MCF 10A (cell line): ENCODE data around the gene KRT6B. TPM values are rescaled to one million over a fixed set of nuclear protein-coding genes. Genes with fewer than 3 reads are reported as not detected.
A peak's percentile ranks its signal among the peaks of the same experiment; 100 is the strongest.

Source experiments
- BruUV-seq: library from RNA; stranded (reverse); fragments of 400-500 nt; replicated peaks from 2 replicates; lab custom pipeline; 2021; lab: Mats Ljungman, UMichigan
- CTCF ChIA-PET: fragments of 300-600 bp; sonication (Branson Sonifier 250); formaldehyde crosslinking; extraction: SDS; loops from one replicate; lab custom pipeline; 2021; ENCODE audit warnings: antibody characterized with exemption, inconsistent platforms; lab: Yijun Ruan, JAX
- POLR2A ChIA-PET: fragments of 300-600, 350-650 bp; sonication (Branson Sonifier 250); formaldehyde crosslinking; extraction: SDS; loops from one replicate; lab custom pipeline; 2020; ENCODE audit warnings: antibody characterized with exemption, inconsistent platforms; lab: Yijun Ruan, JAX
- DNase-seq: peaks from one replicate; pipeline ENCODE4 v3.0.0-alpha.2; 2018; ENCODE audit not compliant: unreplicated experiment
- H3K27ac Mint-ChIP-seq: one replicate; pipeline ENCODE4 v1.8.0; 2022; ENCODE audit warnings: mild to moderate bottlenecking, low read depth, mixed read lengths; ENCODE audit not compliant: unreplicated experiment
- H3K27me3 Mint-ChIP-seq: one replicate; pipeline ENCODE4 v1.8.0; 2022; ENCODE audit warnings: mixed read lengths; ENCODE audit not compliant: insufficient read depth, unreplicated experiment
- H3K36me3 Mint-ChIP-seq: one replicate; pipeline ENCODE4 v1.8.0; 2022; ENCODE audit warnings: mild to moderate bottlenecking, moderate library complexity, mixed read lengths; ENCODE audit not compliant: insufficient read depth, unreplicated experiment
- H3K4me1 Mint-ChIP-seq: one replicate; pipeline ENCODE4 v1.8.0; 2022; ENCODE audit warnings: mixed read lengths; ENCODE audit not compliant: insufficient read depth, unreplicated experiment
- H3K4me3 Mint-ChIP-seq: one replicate; pipeline ENCODE4 v1.8.0; 2022; ENCODE audit warnings: mild to moderate bottlenecking, moderate library complexity, mixed read lengths; ENCODE audit not compliant: unreplicated experiment
- H3K9me3 Mint-ChIP-seq: one replicate; pipeline ENCODE4 v1.8.0; 2022; ENCODE audit warnings: mixed read lengths; ENCODE audit not compliant: unreplicated experiment
- CTCF ChIP-seq: fragments of 200-600 bp; IDR thresholded peaks from one replicate; pipeline ENCODE4 v1.8.0; 2022; ENCODE audit warnings: antibody characterized with exemption, mild to moderate bottlenecking; ENCODE audit not compliant: unreplicated experiment
- intact Hi-C: fragments of 100-400 bp; cut with micrococcal nuclease; formaldehyde crosslinking; loops from 2 replicates; pipeline ENCODE4 v1.14.1; 2022
- total RNA-seq: library from RNA; stranded (reverse); gene quantifications from 2 replicates; pipeline ENCODE4 v1.2.3, GENCODE V29; 2022

The KRT6B gene
- total RNA-seq, 1 experiment from 2014 or later, result 3.3 TPM

GRCh38 chr12:52444647-52445595 is 7.0 kb downstream of the KRT6B start:
- TF ChIP-seq CTCF, result no peak
- H3K4me1 Mint-ChIP-seq, result peaks cover 29% of the 10 kb centered on the region
- no peak overlapping the region for H3K27ac Mint-ChIP-seq
- BruUV-seq, result no TSS peak
- ChIA-PET CTCF (no interaction called here), POLR2A (no interaction called here)
- intact Hi-C loops, result loop anchor here (5.0 to 10.0 kb wide), 3 partner anchors 50 to 77 kb away; partner anchors contain the start of gene KRT5
- no peak for DNase-seq
- no peaks in the 10 kb centered on the region for H3K27me3 Mint-ChIP-seq
- H3K4me3 Mint-ChIP-seq, result no peak overlapping the region
- no peaks in the 10 kb centered on the region for H3K36me3 Mint-ChIP-seq
- no peaks in the 10 kb centered on the region for H3K9me3 Mint-ChIP-seq

GRCh38 chr12:52443966-52444365 is 8.0 kb downstream of the KRT6B start:
- intact Hi-C loops, result loop anchor here (2.0 to 10.0 kb wide), 4 partner anchors 49 to 78 kb away; partner anchors contain the start of gene KRT5
- no peak for DNase-seq
- CTCF ChIA-PET, result interaction anchor here (1.1 kb wide), 1 partner anchor 116 kb away, joined by 3 read pairs; no protein-coding TSS in a partner anchor
- no peaks in the 10 kb centered on the region for H3K36me3 Mint-ChIP-seq
- H3K27me3 Mint-ChIP-seq, result no peaks in the 10 kb centered on the region
- POLR2A ChIA-PET, result no interaction called here
- peaks cover 29% of the 10 kb centered on the region for H3K4me1 Mint-ChIP-seq
- no peak overlapping the region for H3K27ac Mint-ChIP-seq
- no peaks in the 10 kb centered on the region for H3K9me3 Mint-ChIP-seq
- TF ChIP-seq CTCF, result no peak
- no peak overlapping the region for H3K4me3 Mint-ChIP-seq
- no TSS peak for BruUV-seq

GRCh38 chr12:52442600-52443061 is 9.3 kb downstream of the KRT6B start:
- CTCF ChIA-PET, result interaction anchor here (0.6 to 1.6 kb wide), 5 partner anchors 47 to 544 kb away, joined by 3 to 4 read pairs (median 3); no protein-coding TSS in a partner anchor
- no peak for TF ChIP-seq CTCF
- no peaks in the 10 kb centered on the region for H3K9me3 Mint-ChIP-seq
- POLR2A ChIA-PET, result interaction anchor here (0.7 to 2.1 kb wide), 8 partner anchors 10 to 74 kb away, joined by 3 to 12 read pairs (median 3); partner anchors contain the start of gene KRT6B
- no peaks in the 10 kb centered on the region for H3K36me3 Mint-ChIP-seq
- peaks cover 35% of the 10 kb centered on the region for H3K4me1 Mint-ChIP-seq
- no TSS peak for BruUV-seq
- peak; percentile 98 for DNase-seq
- H3K4me3 Mint-ChIP-seq, result no peak overlapping the region
- intact Hi-C loops, result loop anchor here (2.0 to 10.0 kb wide), 4 partner anchors 48 to 80 kb away; partner anchors contain the start of gene KRT5
- no peaks in the 10 kb centered on the region for H3K27me3 Mint-ChIP-seq
- no peak overlapping the region for H3K27ac Mint-ChIP-seq
